ENCODE measurements around the gene STXBP6. TPM values are rescaled to one million over a fixed set of nuclear protein-coding genes. Genes with fewer than 3 reads are reported as not detected.

Gene STXBP6
- total and polyA plus RNA-seq, 2 of the 13 experiments (the other 11 are each of a cell fraction or from before 2014, with no cell fraction given), result 35.3 to 42.8 TPM

GRCh38 chr14:25050269-25051150 lies 563 bp upstream of the STXBP6 start (continued):
- TF ChIP-seq KAT2B (IDR thresholded peaks at IDR 0.05; ENCODE audit: borderline replicate concordance, low read depth, low read length) (no peak), MED1 (CRISPR knock-in tag; IDR thresholded peaks at IDR 0.05) (no peak), ZNF550 (CRISPR knock-in tag; IDR thresholded peaks at IDR 0.05; ENCODE audit: borderline replicate concordance) (no peak), PHF20 (CRISPR knock-in tag; IDR thresholded peaks at IDR 0.05) (peak; percentile 40; the same call in 1 of the 2 replicates), ZNF326 (CRISPR knock-in tag; IDR thresholded peaks at IDR 0.05; ENCODE audit: borderline replicate concordance) (no peak), ZNF430 (CRISPR knock-in tag; IDR thresholded peaks at IDR 0.05) (no peak; the same call in none of the 2 replicates), ZNF768 (CRISPR knock-in tag; IDR thresholded peaks at IDR 0.05) (0 out of 2 replicates have a peak, but pooled peaks have one; percentile 6), ZNF879 (CRISPR knock-in tag; IDR thresholded peaks at IDR 0.05) (no peak; the same call in 1 of the 2 replicates), KDM4B (CRISPR knock-in tag; IDR thresholded peaks at IDR 0.05) (0 out of 2 replicates have a peak, but pooled peaks have one; percentile 12), ZNF652 (CRISPR knock-in tag; IDR thresholded peaks at IDR 0.05; ENCODE audit: borderline replicate concordance, low read depth) (no peak), NFE2L2 (IDR thresholded peaks at IDR 0.05; ENCODE audit: low read length) (no peak), ELF4 (CRISPR knock-in tag; IDR thresholded peaks at IDR 0.05; ENCODE audit: borderline replicate concordance) (no peak), ZNF333 (CRISPR knock-in tag; IDR thresholded peaks at IDR 0.05; ENCODE audit: borderline replicate concordance) (no peak; the same call in 1 of the 2 replicates), CHD4 (IDR thresholded peaks at IDR 0.05; ENCODE audit: borderline replicate concordance, low read length) (no peak), NFIC (IDR thresholded peaks at IDR 0.05; ENCODE audit: low read length) (no peak; the same call in 1 of the 2 replicates)
- TF ChIP-seq, protein P1, sequence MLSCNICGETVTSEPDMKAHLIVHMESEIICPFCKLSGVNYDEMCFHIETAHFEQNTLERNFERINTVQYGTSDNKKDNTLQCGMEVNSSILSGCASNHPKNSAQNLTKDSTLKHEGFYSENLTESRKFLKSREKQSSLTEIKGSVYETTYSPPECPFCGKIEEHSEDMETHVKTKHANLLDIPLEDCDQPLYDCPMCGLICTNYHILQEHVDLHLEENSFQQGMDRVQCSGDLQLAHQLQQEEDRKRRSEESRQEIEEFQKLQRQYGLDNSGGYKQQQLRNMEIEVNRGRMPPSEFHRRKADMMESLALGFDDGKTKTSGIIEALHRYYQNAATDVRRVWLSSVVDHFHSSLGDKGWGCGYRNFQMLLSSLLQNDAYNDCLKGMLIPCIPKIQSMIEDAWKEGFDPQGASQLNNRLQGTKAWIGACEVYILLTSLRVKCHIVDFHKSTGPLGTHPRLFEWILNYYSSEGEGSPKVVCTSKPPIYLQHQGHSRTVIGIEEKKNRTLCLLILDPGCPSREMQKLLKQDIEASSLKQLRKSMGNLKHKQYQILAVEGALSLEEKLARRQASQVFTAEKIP (CRISPR knock-in tag; IDR thresholded peaks at IDR 0.05; ENCODE audit: borderline replicate concordance), result no peak
- TF ChIP-seq, protein P2, sequence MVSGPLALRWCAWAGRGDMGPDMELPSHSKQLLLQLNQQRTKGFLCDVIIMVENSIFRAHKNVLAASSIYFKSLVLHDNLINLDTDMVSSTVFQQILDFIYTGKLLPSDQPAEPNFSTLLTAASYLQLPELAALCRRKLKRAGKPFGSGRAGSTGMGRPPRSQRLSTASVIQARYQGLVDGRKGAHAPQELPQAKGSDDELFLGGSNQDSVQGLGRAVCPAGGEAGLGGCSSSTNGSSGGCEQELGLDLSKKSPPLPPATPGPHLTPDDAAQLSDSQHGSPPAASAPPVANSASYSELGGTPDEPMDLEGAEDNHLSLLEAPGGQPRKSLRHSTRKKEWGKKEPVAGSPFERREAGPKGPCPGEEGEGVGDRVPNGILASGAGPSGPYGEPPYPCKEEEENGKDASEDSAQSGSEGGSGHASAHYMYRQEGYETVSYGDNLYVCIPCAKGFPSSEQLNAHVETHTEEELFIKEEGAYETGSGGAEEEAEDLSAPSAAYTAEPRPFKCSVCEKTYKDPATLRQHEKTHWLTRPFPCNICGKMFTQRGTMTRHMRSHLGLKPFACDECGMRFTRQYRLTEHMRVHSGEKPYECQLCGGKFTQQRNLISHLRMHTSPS (CRISPR knock-in tag; IDR thresholded peaks at IDR 0.05; ENCODE audit: low read depth), result no peak
- TF ChIP-seq, protein P3, sequence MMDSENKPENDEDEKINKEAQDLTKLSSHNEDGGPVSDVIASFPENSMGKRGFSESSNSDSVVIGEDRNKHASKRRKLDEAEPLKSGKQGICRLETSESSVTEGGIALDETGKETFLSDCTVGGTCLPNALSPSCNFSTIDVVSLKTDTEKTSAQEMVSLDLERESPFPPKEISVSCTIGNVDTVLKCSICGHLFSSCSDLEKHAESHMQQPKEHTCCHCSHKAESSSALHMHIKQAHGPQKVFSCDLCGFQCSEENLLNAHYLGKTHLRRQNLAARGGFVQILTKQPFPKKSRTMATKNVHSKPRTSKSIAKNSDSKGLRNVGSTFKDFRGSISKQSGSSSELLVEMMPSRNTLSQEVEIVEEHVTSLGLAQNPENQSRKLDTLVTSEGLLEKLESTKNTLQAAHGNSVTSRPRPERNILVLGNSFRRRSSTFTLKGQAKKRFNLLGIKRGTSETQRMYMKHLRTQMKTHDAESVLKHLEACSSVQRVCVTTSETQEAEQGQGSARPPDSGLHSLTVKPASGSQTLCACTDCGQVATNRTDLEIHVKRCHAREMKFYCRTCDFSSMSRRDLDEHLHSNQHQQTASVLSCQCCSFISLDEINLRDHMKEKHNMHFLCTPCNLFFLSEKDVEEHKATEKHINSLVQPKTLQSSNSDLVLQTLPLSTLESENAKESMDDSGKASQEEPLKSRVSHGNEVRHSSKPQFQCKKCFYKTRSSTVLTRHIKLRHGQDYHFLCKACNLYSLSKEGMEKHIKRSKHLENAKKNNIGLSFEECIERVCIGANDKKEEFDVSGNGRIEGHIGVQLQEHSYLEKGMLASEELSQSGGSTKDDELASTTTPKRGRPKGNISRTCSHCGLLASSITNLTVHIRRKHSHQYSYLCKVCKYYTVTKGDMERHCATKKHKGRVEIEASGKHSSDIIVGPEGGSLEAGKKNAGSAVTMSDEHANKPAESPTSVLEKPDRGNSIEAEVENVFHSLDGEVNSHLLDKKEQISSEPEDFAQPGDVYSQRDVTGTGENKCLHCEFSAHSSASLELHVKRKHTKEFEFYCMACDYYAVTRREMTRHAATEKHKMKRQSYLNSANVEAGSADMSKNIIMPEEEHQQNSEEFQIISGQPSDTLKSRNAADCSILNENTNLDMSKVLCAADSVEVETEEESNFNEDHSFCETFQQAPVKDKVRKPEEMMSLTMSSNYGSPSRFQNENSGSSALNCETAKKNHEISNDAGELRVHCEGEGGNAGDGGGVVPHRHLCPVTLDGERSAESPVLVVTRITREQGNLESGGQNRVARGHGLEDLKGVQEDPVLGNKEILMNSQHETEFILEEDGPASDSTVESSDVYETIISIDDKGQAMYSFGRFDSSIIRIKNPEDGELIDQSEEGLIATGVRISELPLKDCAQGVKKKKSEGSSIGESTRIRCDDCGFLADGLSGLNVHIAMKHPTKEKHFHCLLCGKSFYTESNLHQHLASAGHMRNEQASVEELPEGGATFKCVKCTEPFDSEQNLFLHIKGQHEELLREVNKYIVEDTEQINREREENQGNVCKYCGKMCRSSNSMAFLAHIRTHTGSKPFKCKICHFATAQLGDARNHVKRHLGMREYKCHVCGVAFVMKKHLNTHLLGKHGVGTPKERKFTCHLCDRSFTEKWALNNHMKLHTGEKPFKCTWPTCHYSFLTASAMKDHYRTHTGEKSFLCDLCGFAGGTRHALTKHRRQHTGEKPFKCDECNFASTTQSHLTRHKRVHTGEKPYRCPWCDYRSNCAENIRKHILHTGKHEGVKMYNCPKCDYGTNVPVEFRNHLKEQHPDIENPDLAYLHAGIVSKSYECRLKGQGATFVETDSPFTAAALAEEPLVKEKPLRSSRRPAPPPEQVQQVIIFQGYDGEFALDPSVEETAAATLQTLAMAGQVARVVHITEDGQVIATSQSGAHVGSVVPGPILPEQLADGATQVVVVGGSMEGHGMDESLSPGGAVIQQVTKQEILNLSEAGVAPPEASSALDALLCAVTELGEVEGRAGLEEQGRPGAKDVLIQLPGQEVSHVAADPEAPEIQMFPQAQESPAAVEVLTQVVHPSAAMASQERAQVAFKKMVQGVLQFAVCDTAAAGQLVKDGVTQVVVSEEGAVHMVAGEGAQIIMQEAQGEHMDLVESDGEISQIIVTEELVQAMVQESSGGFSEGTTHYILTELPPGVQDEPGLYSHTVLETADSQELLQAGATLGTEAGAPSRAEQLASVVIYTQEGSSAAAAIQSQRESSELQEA (CRISPR knock-in tag; IDR thresholded peaks at IDR 0.05; ENCODE audit: not compliant biosample characterization), result no peak

Data from HepG2 (cell line).